Nucleus accumbens (tissue), 56 donors: ENCODE measurements around the gene LIM2.
A peak's percentile ranks its signal among the peaks of the same experiment; 100 is the strongest.

ENCODE experiments used
- DNase-seq, 56 donors: peaks; one replicate each; lab custom pipeline; 2025; lab: John Stamatoyannopoulos, UW

LIM2 gene

DNA sequence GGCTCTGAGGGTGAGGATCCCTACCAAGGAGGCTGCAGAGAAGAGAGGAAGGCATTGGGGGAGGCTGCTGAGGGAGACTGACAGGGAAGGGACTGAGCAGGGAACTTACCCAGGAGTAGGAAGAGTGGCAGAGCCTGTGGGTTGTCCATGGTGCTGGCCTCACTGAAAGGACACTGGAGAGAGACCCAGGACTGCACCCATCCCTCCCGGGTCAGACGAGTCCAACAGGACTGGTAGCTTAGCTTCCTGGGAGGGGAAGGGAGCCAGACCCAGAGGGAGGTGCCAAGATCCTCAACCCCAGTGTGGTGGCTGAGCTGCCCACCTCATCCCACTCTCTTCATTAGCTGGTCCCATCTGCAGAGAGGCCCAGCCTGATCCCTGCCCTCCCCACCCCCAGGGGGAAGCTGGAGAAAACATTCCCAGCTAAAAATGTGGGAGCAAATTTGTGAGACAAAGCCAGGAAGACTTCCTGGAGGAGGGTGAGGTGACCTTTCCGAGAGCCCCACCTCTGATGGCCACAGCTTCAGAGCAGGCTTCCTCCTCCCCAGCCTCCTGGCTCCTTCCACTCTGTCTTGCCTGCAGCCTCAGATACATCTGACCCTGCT lies 45.7 kb downstream of the LIM2 start, which contains the start of gene VSIG10L:
TSS of gene VSIG10L (minus strand) at position 164 of the 605 bp plus-strand sequence. CDS start at position 149, 15 bp downstream.
- DNase-seq = no peak

DNA sequence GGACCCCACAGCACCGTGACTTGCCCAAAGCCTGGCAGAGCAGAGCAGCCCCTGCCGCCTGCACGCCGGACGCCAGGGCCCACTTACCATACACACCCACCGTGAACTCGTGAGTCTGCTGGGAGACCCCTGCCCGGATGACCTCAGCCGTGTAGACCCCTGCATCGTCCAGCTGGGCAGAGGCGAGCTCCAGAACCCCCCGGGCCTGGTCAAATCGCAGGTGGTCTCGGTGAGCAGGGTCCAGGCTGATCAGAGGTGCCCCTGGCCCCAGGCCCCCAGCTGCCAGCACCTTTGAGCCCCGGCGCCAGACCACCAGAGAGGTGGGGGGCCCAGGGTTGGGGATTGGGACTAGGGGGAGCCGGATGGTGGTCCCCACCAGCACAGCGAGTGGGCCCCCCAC lies 46.7 kb downstream of the LIM2 start:
- DNase-seq = no peak

DNA sequence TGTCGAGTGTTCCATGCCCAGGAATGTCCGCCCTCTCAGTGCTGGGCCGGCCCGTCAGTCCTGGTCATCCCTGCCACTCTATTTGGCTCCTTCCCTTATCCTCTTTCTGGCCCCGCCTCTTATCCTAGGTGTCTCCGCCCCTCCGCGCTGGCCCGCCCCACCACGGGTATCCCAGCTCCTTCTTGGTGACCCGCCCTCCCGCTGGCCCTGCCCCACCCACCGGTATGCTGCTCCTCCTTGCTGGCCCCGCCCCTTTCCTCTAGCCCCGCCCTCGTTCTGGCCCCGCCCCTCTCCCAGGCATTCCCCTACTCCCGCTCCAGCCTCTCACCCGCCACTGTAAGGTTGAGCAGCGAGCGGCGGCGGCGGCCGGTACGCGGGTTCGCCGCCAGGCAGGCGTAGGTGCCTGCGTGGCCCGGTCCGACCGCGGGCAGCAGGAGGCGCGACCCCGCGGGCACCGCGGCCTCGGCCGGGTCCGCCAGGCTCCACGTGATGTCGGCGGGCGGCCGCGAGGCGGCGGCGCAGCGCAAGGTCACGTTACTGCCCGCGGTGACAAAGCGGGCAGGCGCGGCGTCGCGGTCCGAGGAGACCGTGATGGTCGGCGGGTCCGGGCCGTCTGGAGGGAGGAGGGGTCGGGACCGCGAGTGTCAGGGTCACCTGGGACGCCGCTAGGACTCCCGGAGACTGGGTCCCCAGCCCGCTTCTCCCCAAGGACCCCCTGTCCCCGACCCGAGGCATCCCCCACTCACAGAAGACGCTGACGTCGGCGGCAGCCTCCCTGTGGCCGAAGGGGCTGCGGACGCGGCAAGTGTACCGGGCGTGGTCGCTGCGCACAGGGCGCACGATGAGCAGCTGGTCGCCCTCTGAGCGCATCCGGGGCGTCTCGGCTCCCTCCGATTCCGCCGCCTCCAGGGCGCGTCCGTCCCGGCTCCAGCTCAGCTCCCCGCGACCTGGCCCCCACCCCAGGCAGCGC lies 47.8 kb downstream of the LIM2 start:
- peak; percentile 32 to 97 (median 88) for DNase-seq

DNA sequence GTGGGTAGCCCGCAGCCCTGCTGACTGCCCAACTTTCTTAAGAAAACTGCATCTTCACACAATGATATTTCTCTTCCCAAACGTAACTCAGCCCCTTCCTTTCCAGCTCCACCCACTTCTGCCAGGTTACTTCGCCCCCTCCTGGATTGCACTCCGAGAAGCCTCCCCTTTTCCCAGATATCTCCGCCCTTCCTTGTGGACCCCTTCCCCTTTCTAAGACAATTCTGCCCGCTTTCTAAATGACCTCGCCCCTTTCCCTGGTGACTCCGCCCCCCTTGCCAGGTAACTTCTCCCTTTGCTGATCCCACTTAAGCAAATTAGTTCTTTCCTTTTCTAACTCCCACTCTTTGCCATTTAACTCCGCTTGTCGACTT lies 48.5 kb downstream of the LIM2 start:
- peak in 2 of 56 donors; percentile 39 to 56 for DNase-seq

DNA sequence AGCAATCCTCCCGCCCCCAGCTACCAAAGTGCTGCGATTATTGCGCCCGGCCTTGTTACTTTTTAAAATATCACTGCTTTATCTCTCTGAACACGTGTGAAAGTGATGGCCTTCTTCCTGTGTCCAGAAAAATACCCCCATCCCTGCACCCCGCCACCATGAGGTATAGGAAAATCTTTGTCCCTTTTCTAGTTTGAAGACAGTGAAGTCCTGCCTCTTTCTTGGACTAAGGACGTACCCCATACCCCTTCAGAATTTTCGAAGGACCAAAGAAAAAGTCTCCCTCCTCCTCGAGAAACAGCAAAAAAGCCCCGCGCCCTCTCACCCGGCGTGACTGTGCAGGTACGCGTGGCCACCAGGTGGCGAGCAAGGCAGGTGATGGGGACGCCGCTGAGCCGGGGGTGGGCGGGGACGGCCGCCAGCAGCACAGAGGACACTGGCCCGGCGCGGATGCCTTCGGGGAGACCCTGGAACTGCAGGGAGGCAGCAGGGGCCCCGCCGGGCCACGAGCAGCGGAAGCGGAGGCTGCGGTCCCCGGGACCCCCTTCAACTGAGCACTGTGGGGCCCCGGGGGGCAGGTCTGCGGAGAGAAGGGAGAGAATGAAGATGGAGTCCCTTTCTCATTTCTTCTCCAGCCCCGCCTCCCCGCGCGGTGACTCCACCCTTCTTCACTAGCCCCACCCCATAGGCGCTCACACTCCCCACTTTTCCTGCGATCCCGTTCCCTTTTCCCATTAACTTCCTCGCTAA lies 49.0 kb downstream of the LIM2 start:
- peak in 51 of 56 donors; percentile 18 to 86 (median 65) for DNase-seq

DNA sequence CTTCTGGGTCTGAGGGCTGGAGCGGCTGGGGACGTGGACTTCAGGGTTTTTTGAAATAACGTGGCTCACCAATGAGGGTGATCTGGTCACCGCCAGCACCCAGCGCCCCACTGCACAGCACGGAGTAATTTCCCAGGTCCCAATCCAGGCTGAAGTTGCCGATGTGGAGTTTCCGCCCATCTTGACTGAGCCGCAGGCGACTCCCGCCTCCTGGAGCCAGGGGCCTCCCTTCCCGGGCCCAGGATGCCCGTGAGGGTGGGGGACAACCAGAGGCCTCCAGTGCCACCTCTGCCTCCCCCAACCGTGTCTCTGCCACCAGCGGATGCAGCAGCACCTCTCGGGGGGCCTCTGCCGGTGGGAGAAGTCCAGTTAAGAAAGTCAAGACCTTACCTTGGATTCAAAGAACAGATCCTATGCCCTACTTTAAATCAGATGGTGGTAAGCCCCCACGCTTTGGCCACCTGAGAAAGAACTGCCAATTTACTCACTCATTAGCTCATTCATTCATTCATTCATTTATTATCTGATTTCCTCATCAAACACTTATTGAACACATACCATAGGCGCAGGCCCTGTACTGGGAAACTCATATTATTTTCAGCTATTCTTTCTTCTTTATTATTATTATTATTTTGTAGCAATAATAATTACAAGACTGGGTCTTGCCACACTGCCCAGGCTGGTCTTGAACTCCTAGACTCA lies 49.8 kb downstream of the LIM2 start:
- DNase-seq = no peak

DNA sequence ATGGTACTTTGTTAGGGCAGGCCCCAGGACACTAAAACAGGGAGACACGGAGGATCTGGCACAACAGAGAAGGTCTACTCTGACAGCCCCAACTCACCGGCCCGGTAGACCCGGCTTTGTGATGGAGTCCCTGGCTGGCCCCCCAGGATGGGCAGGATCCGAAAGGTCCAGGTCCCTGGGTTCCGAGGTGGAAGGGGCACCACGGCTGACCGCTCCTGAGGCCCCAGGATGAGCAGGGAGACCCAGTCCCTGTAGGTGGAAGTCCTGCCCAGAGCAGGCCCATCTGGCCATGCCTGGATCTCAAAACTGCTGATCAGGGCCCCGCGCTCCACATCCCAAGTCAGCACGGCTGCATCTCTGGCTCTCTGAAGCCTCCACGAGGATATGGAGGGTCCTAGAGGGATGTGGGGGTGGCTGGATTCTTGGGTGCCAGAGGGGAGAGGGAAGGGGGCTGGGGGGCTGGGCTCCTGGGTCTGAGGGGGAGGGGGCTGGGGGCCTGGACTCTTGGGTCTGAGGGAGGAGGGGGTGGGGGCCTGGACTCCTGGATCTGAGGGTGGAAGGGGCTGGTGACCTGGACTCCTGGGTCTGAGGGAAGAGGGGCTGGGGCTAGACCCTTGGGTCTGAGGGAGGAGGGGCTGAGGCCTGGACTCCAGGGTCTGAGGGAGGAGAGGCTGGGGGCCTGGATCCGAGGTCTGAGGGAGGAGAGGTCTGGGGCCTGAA lies 50.5 kb downstream of the LIM2 start:
- no peak for DNase-seq

DNA sequence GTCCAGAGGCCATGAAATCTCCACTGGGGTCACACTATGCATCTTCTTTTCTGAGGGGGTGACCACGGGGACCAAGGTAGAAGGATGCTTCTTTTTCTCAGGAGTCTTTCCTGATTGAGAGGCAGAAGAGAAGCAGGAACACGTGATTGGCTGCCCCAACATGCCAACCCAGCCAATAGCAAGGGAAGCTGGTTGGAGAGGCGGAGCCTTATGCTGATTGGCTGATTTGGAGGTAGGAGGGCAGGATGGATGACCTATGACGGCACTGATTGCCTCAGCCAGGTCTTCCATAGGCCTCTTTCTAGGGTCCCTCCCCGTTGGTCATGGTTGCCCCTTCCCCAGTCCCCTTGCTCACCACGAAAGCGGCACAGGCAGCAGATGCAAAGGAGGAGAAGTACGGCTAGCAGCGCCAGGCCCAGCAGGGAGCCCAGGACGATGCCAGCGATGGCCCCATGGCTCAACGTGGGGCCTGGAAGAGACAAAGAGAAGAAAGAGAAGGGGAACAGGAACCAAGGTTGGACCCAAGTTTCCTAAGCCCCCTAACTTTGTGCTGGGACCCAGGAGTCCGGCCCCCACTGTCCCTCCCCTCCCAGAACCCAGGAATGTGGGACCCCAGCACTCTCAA lies 53.8 kb downstream of the LIM2 start:
- DNase-seq = no peak

DNA sequence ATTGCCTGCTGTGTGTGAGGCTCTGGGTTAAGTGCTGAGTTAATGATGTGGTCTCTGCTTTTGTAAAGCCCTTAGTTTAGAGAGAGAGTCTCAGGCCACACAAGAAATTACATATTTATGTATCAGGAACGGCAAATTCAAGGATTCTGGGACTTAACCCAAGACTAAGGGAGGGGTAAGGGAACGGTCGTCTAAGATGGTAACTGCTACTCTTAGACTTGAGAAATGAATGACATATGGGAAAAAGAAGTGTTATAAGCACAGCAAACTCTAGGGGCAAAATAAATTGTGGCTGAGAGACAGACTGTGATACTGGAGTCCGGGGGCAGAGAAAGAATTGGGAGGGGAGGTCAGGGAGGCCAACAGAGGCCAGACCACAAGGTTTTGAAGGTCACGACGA lies 56.1 kb downstream of the LIM2 start:
- no peak for DNase-seq

DNA sequence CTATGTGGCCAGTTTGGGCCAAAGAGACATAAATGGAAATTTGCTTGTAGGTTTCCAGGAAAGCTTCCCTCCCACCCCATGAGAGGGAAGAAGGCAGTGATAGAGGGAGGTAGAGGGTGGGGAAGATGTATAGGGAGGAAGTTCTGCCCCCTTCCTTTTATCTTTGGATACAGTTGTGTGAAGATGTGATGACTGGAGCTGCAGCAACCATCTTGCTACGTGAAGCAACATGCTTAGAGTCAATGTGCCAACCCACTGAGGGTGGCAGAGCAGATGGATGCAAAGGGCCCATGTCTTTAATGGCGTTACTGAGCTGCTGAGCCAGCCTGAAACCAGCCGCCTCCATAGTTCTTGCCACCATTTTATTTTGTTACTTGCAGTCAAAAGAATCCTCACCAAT lies 56.6 kb downstream of the LIM2 start:
- DNase-seq = no peak

DNA sequence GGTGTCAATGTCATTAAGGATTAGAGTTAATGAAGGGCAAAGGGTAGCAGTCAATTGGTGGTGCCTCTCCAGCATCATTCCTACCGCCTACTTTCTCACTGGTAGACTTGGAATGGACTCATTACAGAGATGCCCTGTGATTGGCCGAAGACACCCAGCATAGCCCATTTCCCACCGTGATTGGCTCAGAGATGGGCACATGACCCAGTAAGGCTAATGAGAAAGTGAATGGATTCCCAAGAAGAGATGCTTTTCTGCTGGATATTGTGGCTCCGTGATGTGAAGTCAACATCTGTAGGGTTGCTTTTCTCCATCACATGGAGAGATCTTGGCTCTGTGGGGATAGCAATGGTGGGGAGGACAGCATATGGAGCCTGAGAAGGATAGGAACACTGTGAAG lies 57.4 kb downstream of the LIM2 start:
- no peak for DNase-seq
